Breast epithelium (tissue), 4 donors: ENCODE measurements around the gene IKBKE. TPM values are rescaled to one million over a fixed set of nuclear protein-coding genes. Genes with fewer than 3 reads are reported as not detected.
A peak's percentile ranks its signal among the peaks of the same experiment; 100 is the strongest.

Experiments used
- DNase-seq, 2 donors: peaks; one replicate each; pipeline ENCODE4 v3.0.0-alpha.2; 2019; ENCODE audit warnings: low spot score in 2 of 2
- H3K27ac ChIP-seq, 2 donors: fragments of 200-600 bp; sonication (generic) in 1 of 2; one replicate each; pipeline ENCODE4 v1.5.1; 2016 to 2019; ENCODE audit warnings: mild to moderate bottlenecking in 1 of 2
- H3K27me3 ChIP-seq, 2 donors: fragments of 200-600 bp; sonication (generic) in 1 of 2; one replicate each; pipeline versions ENCODE4 v1.5.1 to v1.6.0; 2017 to 2019; ENCODE audit warnings: control low read depth in 1 of 2, mild to moderate bottlenecking in 1 of 2
- H3K36me3 ChIP-seq: fragments of 200-600 bp; one replicate; pipeline ENCODE4 v1.5.1; 2019
- H3K4me1 ChIP-seq, 2 donors: fragments of 200-600 bp; sonication (generic); one replicate each; pipeline ENCODE4 v1.5.1; 2016 to 2019; ENCODE audit warnings: control low read depth in 1 of 2
- H3K4me3 ChIP-seq, 3 donors: fragments of 200-600 bp; sonication (generic); 1 replicate in 2 of 3; 2 replicates in 1 of 3; pipeline ENCODE4 v1.5.1; 2016 to 2019; ENCODE audit warnings: mild to moderate bottlenecking in 3 of 3, moderate library complexity in 2 of 3
- H3K9me3 ChIP-seq, 2 donors: fragments of 200-600 bp; sonication (generic) in 1 of 2; one replicate each; pipeline ENCODE4 v1.5.1; 2016 to 2019; ENCODE audit warnings: control low read depth in 1 of 2
- POLR2A ChIP-seq: fragments of 450-650 bp; IDR thresholded peaks from one replicate; pipeline ENCODE4 v1.6.1; 2016; ENCODE audit warnings: antibody characterized with exemption, mild to moderate bottlenecking, moderate library complexity
- POLR2AphosphoS5 ChIP-seq, 3 donors: sonication (generic); formaldehyde crosslinking; IDR thresholded peaks; one replicate each; pipeline ENCODE4 v1.6.1; 2017; ENCODE audit warnings: antibody characterized with exemption in 3 of 3
- intact Hi-C: fragments of 100-400 bp; cut with DNase I; formaldehyde crosslinking; loops from one replicate; pipeline ENCODE4 v1.15.1; 2023; ENCODE audit warnings: low total_unique reads
- total RNA-seq, 3 donors: library from RNA; depleted of rRNA; stranded (reverse); fragments of >200 nt; gene quantifications; one replicate each; pipeline ENCODE4 v1.1.0, GENCODE V29; 2016
- TF ChIP-seq, protein P1 (sequence below), 3 donors: fragments of 450-650 bp; IDR thresholded peaks; one replicate each; pipeline ENCODE4 v1.5.1; 2016 to 2017; ENCODE audit warnings: antibody characterized with exemption in 3 of 3, mild to moderate bottlenecking in 3 of 3, moderate library complexity in 3 of 3

IKBKE gene
- total RNA-seq, 3 donors from 2014 or later, result 4.4 to 4.9 (median 4.8) TPM

GRCh38 chr1:206503591-206504362 is 33.5 kb downstream of the IKBKE start:
- no peak for DNase-seq
- H3K36me3 ChIP-seq, result no peaks in the 10 kb centered on the region
- no peaks in the 10 kb centered on the region for H3K9me3 ChIP-seq
- no peaks in the 10 kb centered on the region for H3K4me1 ChIP-seq
- intact Hi-C loops, result no loop called here
- no peak overlapping the region for H3K4me3 ChIP-seq
- no peaks in the 10 kb centered on the region for H3K27me3 ChIP-seq
- TF ChIP-seq POLR2AphosphoS5 (IDR thresholded peaks at IDR 0.05), result peak in 1 of 3 donors; percentile 19
- TF ChIP-seq, protein P1, sequence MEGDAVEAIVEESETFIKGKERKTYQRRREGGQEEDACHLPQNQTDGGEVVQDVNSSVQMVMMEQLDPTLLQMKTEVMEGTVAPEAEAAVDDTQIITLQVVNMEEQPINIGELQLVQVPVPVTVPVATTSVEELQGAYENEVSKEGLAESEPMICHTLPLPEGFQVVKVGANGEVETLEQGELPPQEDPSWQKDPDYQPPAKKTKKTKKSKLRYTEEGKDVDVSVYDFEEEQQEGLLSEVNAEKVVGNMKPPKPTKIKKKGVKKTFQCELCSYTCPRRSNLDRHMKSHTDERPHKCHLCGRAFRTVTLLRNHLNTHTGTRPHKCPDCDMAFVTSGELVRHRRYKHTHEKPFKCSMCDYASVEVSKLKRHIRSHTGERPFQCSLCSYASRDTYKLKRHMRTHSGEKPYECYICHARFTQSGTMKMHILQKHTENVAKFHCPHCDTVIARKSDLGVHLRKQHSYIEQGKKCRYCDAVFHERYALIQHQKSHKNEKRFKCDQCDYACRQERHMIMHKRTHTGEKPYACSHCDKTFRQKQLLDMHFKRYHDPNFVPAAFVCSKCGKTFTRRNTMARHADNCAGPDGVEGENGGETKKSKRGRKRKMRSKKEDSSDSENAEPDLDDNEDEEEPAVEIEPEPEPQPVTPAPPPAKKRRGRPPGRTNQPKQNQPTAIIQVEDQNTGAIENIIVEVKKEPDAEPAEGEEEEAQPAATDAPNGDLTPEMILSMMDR (IDR thresholded peaks at IDR 0.05), result no peak
- peak overlapping the region in 1 of 2 donors; percentile 63 for H3K27ac ChIP-seq

DNA sequence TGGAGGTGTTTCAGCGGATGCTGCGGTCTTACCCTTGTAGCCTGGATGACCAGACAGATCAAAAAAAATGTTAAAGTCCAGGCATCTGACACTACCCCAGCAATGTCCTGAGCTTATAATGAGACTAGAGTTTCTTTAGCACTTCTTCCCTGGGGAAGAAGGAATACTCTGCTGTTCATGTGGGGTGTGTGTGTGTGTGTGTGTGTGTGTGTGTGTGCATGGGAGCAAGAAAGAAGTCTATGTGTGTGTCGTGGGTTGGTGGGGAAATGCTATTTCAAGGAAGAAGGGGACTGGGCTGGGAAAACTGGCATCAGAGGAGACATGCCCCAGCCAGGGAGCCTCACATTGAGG is 34.1 kb downstream of the IKBKE start:
- no peaks in the 10 kb centered on the region for H3K27me3 ChIP-seq
- no peaks in the 10 kb centered on the region for H3K4me1 ChIP-seq
- H3K27ac ChIP-seq, result peak overlapping the region in 1 of 2 donors; percentile 8
- DNase-seq, result no peak
- H3K36me3 ChIP-seq, result no peaks in the 10 kb centered on the region
- no peak overlapping the region for H3K4me3 ChIP-seq
- H3K9me3 ChIP-seq, result no peaks in the 10 kb centered on the region
- intact Hi-C loops, result no loop called here
- TF ChIP-seq, protein P1 (IDR thresholded peaks at IDR 0.05), result no peak
- TF ChIP-seq POLR2A (no peak), POLR2AphosphoS5 (IDR thresholded peaks at IDR 0.05) (no peak)

- Histone ChIP-seq H3K36me3 (no peaks in the 10 kb centered on the region), H3K27ac (no peak overlapping the region), H3K4me3 (no peak overlapping the region), H3K4me1 (no peaks in the 10 kb centered on the region), H3K9me3 (no peaks in the 10 kb centered on the region), H3K27me3 (no peaks in the 10 kb centered on the region)
- no peak for TF ChIP-seq POLR2AphosphoS5 (IDR thresholded peaks at IDR 0.05)
- TF ChIP-seq POLR2A, result no peak
- TF ChIP-seq, protein P1 (IDR thresholded peaks at IDR 0.05), result peak; percentile 37 to 51 (median 45)
- no peak for DNase-seq
- intact Hi-C loops, result no loop called here
These were observed 35.6 kb downstream of the IKBKE start for GRCh38 chr1:206505702-206506355.

GRCh38 chr1:206506405-206507283 is 36.4 kb downstream of the IKBKE start:
- peak overlapping the region; percentile 64 to 94 (median 77) for H3K4me3 ChIP-seq
- no peaks in the 10 kb centered on the region for H3K9me3 ChIP-seq
- TF ChIP-seq POLR2AphosphoS5 (IDR thresholded peaks at IDR 0.05), result no peak
- TF ChIP-seq, protein P1 (IDR thresholded peaks at IDR 0.05), result no peak
- no peak for TF ChIP-seq POLR2A
- peak overlapping the region; percentile 33 to 52 for H3K27ac ChIP-seq
- DNase-seq, result no peak
- H3K36me3 ChIP-seq, result no peaks in the 10 kb centered on the region
- intact Hi-C loops, result no loop called here
- no peaks in the 10 kb centered on the region for H3K27me3 ChIP-seq
- no peaks in the 10 kb centered on the region for H3K4me1 ChIP-seq
